AG04449 (cell line): ENCODE data around the gene DIP2C.

ENCODE experiments used
- CTCF ChIA-PET: fragments of 350-600 bp; formaldehyde crosslinking; extraction: SDS; loops from one replicate; lab custom pipeline; 2021; ENCODE audit warnings: antibody characterized with exemption; lab: Yijun Ruan, JAX
- POLR2A ChIA-PET: fragments of 400-600, 350-600 bp; formaldehyde crosslinking; extraction: SDS; loops from one replicate; lab custom pipeline; 2020; ENCODE audit warnings: antibody characterized with exemption, inconsistent platforms; lab: Yijun Ruan, JAX
- DNase-seq: peaks from one replicate; pipeline ENCODE4 v3.0.0-alpha.2; 2010; ENCODE audit warnings: low read depth, low spot score
- H3K4me3 ChIP-seq: 2 replicates; pipeline ENCODE4 v1.5.1; 2011; ENCODE audit warnings: low read depth, mild to moderate bottlenecking, control low read depth, low read length
- CTCF ChIP-seq: IDR thresholded peaks from one replicate; pipeline ENCODE4 v1.5.1; 2011; ENCODE audit warnings: mild to moderate bottlenecking, moderate library complexity, low read length, control low read depth, inconsistent platforms; ENCODE audit not compliant: insufficient read depth; ENCODE audit errors: missing control alignments

Gene DIP2C

GRCh38 chr10:279655-280054 lies 409.8 kb downstream of the DIP2C start:
- CTCF ChIA-PET: no interaction called here
- DNase-seq: no peak
- H3K4me3 ChIP-seq: no peak overlapping the region
- POLR2A ChIA-PET: interaction anchor here (0.6 kb wide), 1 partner anchor 8 kb away, joined by 3 read pairs; no protein-coding TSS in a partner anchor
- TF ChIP-seq CTCF: no peak

GRCh38 chr10:279232-279631 lies 410.2 kb downstream of the DIP2C start:
- ChIA-PET POLR2A (interaction anchor here (0.6 kb wide), 1 partner anchor 8 kb away, joined by 3 read pairs; no protein-coding TSS in a partner anchor), CTCF (no interaction called here)
- no peak for TF ChIP-seq CTCF
- no peak for DNase-seq
- no peak overlapping the region for H3K4me3 ChIP-seq

DNA sequence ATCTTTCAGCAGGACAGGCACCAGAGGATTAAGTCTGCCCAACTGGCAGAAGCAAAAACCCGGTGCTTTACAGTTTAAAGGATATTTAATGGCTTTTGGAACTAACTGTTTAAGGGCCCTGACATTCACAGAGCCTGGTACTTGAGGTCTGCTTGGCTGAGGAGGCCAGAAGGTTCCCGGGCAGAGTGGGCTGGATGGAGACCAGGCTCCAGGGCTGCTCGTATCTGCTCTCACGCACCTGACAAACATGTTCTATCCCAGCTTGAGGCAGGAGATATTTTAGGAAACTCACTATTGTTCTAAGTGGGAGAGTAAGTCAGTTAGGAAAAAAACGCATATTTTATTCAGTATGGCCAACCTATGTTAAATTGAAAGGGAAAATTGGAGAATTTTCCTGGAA lies 410.8 kb downstream of the DIP2C start:
- no peak for TF ChIP-seq CTCF
- CTCF ChIA-PET: no interaction called here
- no peak overlapping the region for H3K4me3 ChIP-seq
- POLR2A ChIA-PET: no interaction called here
- DNase-seq: no peak

DNA sequence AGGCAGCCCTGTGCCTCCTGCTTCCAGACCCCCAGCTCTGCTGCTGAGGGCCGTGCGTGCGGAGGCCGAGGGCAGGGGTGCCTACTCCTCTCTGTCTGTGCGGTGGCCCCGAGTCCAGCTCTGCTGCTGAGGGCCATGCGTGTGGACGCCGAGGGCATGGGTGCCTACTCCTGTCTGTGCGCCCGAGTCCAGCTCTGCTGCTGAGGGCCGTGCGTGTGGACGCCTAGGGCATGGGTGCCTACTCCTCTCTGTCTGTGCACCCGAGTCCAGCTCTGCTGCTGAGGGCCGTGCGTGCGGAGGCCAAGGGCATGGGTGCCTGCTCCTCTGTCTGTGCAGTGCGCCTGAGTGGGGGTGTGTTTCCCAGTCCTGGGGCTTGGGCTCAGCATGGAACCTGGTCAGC lies 411.5 kb downstream of the DIP2C start:
- DNase-seq: no peak
- ChIA-PET POLR2A (no interaction called here), CTCF (no interaction called here)
- TF ChIP-seq CTCF: no peak
- no peak overlapping the region for H3K4me3 ChIP-seq

- no peak for DNase-seq
- CTCF ChIA-PET: no interaction called here
- POLR2A ChIA-PET: no interaction called here
- no peak overlapping the region for H3K4me3 ChIP-seq
- no peak for TF ChIP-seq CTCF
Measured at GRCh38 chr10:275680-276079, 413.8 kb downstream of the DIP2C start.

- ChIA-PET POLR2A (no interaction called here), CTCF (no interaction called here)
- DNase-seq: no peak
- no peak for TF ChIP-seq CTCF
- H3K4me3 ChIP-seq: no peak overlapping the region
Measured at GRCh38 chr10:274866-275265, 414.6 kb downstream of the DIP2C start.

GRCh38 chr10:273088-273487 lies 416.4 kb downstream of the DIP2C start:
- no peak for DNase-seq
- no peak for TF ChIP-seq CTCF
- H3K4me3 ChIP-seq: no peak overlapping the region
- ChIA-PET POLR2A (no interaction called here), CTCF (no interaction called here)
